SK-N-SH (cell line): ENCODE results near the gene GAP43.

Source experiments
- CTCF ChIP-seq: fragments of 200-600 bp; sonication (generic); IDR thresholded peaks from 2 replicates; pipeline ENCODE4 v1.6.1; 2017; ENCODE audit warnings: antibody characterized with exemption, mild to moderate bottlenecking, moderate library complexity
- EZH2phosphoT487 ChIP-seq: fragments of 200-600 bp; sonication (generic); IDR thresholded peaks from 2 replicates; pipeline ENCODE4 v1.6.1; 2017; ENCODE audit warnings: low read depth, mixed run types, mild to moderate bottlenecking, antibody characterized with exemption, moderate library complexity, borderline replicate concordance
- NRF1 ChIP-seq: IDR thresholded peaks from 2 replicates; pipeline ENCODE4 v1.6.1; 2012; ENCODE audit warnings: low read depth, mild to moderate bottlenecking, low read length
- TAF1 ChIP-seq: IDR thresholded peaks from 2 replicates; pipeline ENCODE4 v1.6.1; 2012; ENCODE audit warnings: low read depth, mild to moderate bottlenecking, low read length, moderate library complexity, borderline replicate concordance
- TCF12 ChIP-seq: IDR thresholded peaks from 2 replicates; pipeline ENCODE4 v1.4.0; 2012
- USF2 ChIP-seq: fragments of 150-350 bp; IDR thresholded peaks from 2 replicates; pipeline ENCODE4 v1.6.1; 2017; ENCODE audit warnings: antibody characterized with exemption, low read length, low read depth, borderline replicate concordance

- TF ChIP-seq CTCF (no peak), NRF1 (no peak), EZH2phosphoT487 (no peak), TCF12 (no peak), USF2 (no peak), TAF1 (no peak)
These were observed 37.5 kb downstream of the GAP43 start for GRCh38 chr3:115660646-115661337.
